Sigmoid colon (tissue), 7 donors: ENCODE measurements around the gene DDB1. TPM values are rescaled to one million over a fixed set of nuclear protein-coding genes. Genes with fewer than 3 reads are reported as not detected.

ENCODE experiments used
- DNase-seq: peaks from one replicate; pipeline ENCODE4 v3.0.0-alpha.2; 2019
- H3K27ac ChIP-seq, 4 donors: fragments of 200-600 bp; sonication (generic); one replicate each; pipeline ENCODE4 v1.5.1; 2016 to 2019; ENCODE audit warnings: mild to moderate bottlenecking in 1 of 4
- H3K27me3 ChIP-seq, 3 donors: fragments of 200-600 bp; sonication (generic); one replicate each; pipeline ENCODE4 v1.5.1; 2019; ENCODE audit warnings: mild to moderate bottlenecking in 1 of 3
- H3K36me3 ChIP-seq, 4 donors: fragments of 200-600 bp; sonication (generic); one replicate each; pipeline ENCODE4 v1.5.1; 2016 to 2019
- H3K4me1 ChIP-seq, 4 donors: fragments of 200-600 bp; sonication (generic); one replicate each; pipeline ENCODE4 v1.5.1; 2017 to 2019
- H3K4me3 ChIP-seq, 4 donors: fragments of 200-600 bp; sonication (generic); one replicate each; pipeline ENCODE4 v1.5.1; 2017 to 2019; ENCODE audit warnings: mild to moderate bottlenecking in 2 of 4, moderate library complexity in 1 of 4
- H3K9me3 ChIP-seq, 4 donors: fragments of 200-600 bp in 3 of 4; sonication (generic) in 3 of 4; one replicate each; pipeline versions ENCODE4 v1.5.1 to v1.6.1; 2013 to 2019
- EP300 ChIP-seq, 4 donors: sonication (generic); formaldehyde crosslinking; IDR thresholded peaks; one replicate each; pipeline ENCODE4 v1.6.1; 2017; ENCODE audit warnings: antibody characterized with exemption in 4 of 4
- POLR2A ChIP-seq, 2 donors: fragments of 450-650 bp; IDR thresholded peaks; one replicate each; pipeline ENCODE4 v1.6.1; 2016; ENCODE audit warnings: antibody characterized with exemption in 2 of 2, mild to moderate bottlenecking in 2 of 2, moderate library complexity in 2 of 2
- POLR2AphosphoS5 ChIP-seq, 4 donors: sonication (generic); formaldehyde crosslinking; IDR thresholded peaks; one replicate each; pipeline ENCODE4 v1.6.1; 2017; ENCODE audit warnings: antibody characterized with exemption in 4 of 4
- WGBS, 2 donors: extraction: QIAGEN DNeasy Blood & Tissue Kit; methylation state at CpG; one replicate each; pipeline ENCODE4 v1.1.7; 2013; 5-methylcytosine and 5-hydroxymethylcytosine counted together
- intact Hi-C: fragments of 100-400 bp; cut with DNase I; formaldehyde crosslinking; loops from one replicate; pipeline ENCODE4 v1.15.1; 2023
- polyA plus RNA-seq, 3 donors: library from polyadenylated mRNA; stranded (reverse); fragments of 200-250 nt; gene quantifications; one replicate each; pipeline ENCODE4 v1.2.3, GENCODE V29; 2013
- total RNA-seq, 4 donors: library from RNA; depleted of rRNA; stranded (reverse); fragments of >200 nt; gene quantifications; one replicate each; pipeline ENCODE4 v1.1.0, GENCODE V29; 2016
- TF ChIP-seq, protein P1 (sequence below), 4 experiments: fragments of 450-650 bp in 3 of 4; fragments of 200-600 bp in 1 of 4; IDR thresholded peaks; one replicate each; pipeline ENCODE4 v1.5.1; 2016 to 2019; ENCODE audit warnings: antibody characterized with exemption in 4 of 4, mild to moderate bottlenecking in 3 of 4, moderate library complexity in 2 of 4
- donor health status: healthy with polysubstance abuse.
- donor health status: Bipolar disorder and iron deficiency.
- donor health status: healthy.

Gene DDB1
- total and polyA plus RNA-seq, 7 donors, result 68.2 to 120 (median 103) TPM

DNA sequence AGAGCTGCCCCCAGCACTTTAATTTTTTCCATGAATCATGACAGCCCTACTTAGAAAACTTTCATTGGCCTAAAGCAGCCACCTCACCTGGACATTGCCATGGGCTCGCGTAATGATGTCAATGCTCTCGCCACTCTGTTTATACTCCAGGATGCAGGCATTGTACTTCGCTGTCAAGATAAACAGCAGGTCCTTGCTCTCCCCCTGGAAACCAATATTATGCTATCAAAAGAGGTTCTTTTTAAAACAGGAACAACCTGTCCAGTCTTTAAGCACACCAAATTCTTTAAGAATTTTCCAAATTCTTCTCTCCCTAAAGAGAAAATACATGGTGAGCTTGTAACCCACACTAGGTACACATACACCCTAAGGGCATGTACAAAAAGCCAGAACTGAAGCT lies 3.0 kb downstream of the DDB1 start:
- peaks cover 0 to 49% (median 28%) of the 10 kb centered on the region in 4 donors for H3K36me3 ChIP-seq
- TF ChIP-seq EP300 (IDR thresholded peaks at IDR 0.05) (no peak), POLR2AphosphoS5 (IDR thresholded peaks at IDR 0.05) (no peak), POLR2A (IDR thresholded peaks at IDR 0.05) (no peak)
- TF ChIP-seq, protein P1, sequence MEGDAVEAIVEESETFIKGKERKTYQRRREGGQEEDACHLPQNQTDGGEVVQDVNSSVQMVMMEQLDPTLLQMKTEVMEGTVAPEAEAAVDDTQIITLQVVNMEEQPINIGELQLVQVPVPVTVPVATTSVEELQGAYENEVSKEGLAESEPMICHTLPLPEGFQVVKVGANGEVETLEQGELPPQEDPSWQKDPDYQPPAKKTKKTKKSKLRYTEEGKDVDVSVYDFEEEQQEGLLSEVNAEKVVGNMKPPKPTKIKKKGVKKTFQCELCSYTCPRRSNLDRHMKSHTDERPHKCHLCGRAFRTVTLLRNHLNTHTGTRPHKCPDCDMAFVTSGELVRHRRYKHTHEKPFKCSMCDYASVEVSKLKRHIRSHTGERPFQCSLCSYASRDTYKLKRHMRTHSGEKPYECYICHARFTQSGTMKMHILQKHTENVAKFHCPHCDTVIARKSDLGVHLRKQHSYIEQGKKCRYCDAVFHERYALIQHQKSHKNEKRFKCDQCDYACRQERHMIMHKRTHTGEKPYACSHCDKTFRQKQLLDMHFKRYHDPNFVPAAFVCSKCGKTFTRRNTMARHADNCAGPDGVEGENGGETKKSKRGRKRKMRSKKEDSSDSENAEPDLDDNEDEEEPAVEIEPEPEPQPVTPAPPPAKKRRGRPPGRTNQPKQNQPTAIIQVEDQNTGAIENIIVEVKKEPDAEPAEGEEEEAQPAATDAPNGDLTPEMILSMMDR (IDR thresholded peaks at IDR 0.05), result no peak
- H3K9me3 ChIP-seq, result no peaks in the 10 kb centered on the region
- H3K4me1 ChIP-seq, result peaks cover 0 to 30% (median 25%) of the 10 kb centered on the region in 4 donors
- no peak for DNase-seq
- H3K4me3 ChIP-seq, result no peak overlapping the region
- no peaks in the 10 kb centered on the region for H3K27me3 ChIP-seq
- intact Hi-C loops, result loop anchor here (10.0 kb wide), 1 partner anchor 425 kb away; the partner anchor contains the start of gene PRPF19
- H3K27ac ChIP-seq, result no peak overlapping the region
- WGBS, 2 donors, result 96% methylated on average over 4 of the region's 4 CpGs

DNA sequence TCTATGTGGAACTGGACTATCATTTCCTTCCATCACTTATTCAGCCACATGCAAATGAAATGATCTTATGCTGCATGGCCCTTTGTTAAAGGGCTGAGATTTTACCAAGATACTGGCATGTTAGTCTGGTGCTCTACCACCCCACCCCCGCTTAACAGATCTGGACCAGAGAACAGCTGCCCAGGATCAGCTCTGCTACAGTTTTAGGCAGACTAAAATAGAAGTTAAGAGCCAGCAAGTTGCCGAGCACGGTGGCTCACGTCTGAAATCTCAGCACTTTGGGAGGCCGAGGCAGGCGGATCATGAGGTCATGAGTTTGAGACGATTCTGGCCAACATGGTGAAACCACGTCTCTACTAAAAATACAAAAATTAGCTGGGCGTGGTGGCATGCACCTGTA lies 4.6 kb downstream of the DDB1 start:
- H3K4me3 ChIP-seq, result no peak overlapping the region
- no peaks in the 10 kb centered on the region for H3K9me3 ChIP-seq
- peaks cover 6 to 64% (median 40%) of the 10 kb centered on the region in 4 donors for H3K36me3 ChIP-seq
- no peak for TF ChIP-seq EP300 (IDR thresholded peaks at IDR 0.05)
- TF ChIP-seq, protein P1 (IDR thresholded peaks at IDR 0.05), result no peak
- no peak for TF ChIP-seq POLR2AphosphoS5 (IDR thresholded peaks at IDR 0.05)
- TF ChIP-seq POLR2A (IDR thresholded peaks at IDR 0.05), result no peak
- WGBS, 2 donors, result 92% methylated on average over 9 of the region's 9 CpGs
- DNase-seq, result no peak
- intact Hi-C loops, result no loop called here
- H3K4me1 ChIP-seq, result peaks cover 0 to 23% (median 18%) of the 10 kb centered on the region in 4 donors
- no peaks in the 10 kb centered on the region for H3K27me3 ChIP-seq
- H3K27ac ChIP-seq, result no peak overlapping the region

DNA sequence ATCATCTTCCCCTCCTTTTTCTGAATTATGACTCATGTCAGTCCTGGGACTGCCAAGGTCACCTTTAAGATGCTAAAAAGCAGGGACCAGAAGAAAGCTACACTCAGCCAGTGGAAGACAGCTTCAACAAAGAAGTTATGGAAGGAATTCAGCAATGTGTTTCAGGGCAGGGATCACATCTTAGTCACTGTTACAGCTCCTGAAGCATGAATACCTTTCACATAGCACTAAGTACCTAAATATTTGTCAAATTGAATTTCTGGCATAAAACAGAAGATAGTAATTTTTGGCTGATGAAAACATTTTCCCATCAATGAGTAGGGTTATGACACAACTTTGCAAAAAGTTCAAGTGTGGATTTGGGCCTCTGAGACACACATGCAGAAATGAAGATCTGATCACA lies 5.2 kb downstream of the DDB1 start:
- Histone ChIP-seq H3K36me3 (peaks cover 12 to 71% (median 47%) of the 10 kb centered on the region in 4 donors), H3K4me1 (peaks cover 0 to 23% (median 17%) of the 10 kb centered on the region in 4 donors), H3K4me3 (no peak overlapping the region), H3K27me3 (no peaks in the 10 kb centered on the region), H3K27ac (no peak overlapping the region), H3K9me3 (no peaks in the 10 kb centered on the region)
- intact Hi-C loops, result no loop called here
- no peak for TF ChIP-seq POLR2A (IDR thresholded peaks at IDR 0.05)
- TF ChIP-seq POLR2AphosphoS5 (IDR thresholded peaks at IDR 0.05), result no peak
- TF ChIP-seq, protein P1 (IDR thresholded peaks at IDR 0.05), result no peak
- no peak for TF ChIP-seq EP300 (IDR thresholded peaks at IDR 0.05)
- DNase-seq, result no peak

DNA sequence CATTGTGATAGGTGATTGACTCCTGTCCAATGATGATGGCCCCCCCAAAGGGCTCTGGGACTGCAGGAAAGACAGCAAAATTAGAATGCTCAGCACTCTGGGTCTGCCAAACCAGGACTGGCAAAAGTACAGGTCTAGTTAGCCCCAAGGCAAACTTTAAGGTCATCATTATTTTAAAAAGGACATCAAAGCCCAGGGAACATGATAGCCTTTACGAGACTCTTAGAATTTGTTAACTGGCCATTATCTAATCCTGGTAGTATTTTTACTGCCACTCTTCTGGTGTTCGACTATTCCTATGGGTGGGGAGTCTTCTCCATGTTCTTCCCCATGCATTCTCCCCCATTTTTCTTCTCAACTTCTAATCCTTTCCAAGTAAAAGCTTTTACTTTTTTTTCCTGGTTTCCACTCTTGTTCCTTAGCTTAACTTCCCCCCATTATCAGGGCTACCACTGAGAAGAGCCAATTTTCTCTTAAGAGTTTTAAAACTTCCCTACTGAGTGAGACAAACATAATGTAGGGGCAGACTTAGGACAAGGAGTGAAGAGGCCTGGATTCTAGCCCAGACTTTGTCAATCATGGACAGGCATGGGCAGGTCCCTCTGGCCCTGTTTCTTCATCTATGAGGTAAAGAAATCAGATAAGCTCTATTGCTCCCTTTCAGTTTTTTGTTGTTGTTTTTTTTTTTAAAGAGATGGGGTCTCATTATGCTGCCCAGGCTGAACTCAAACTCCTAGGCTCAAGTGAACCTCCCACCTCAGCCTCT lies 7.1 kb downstream of the DDB1 start:
- H3K4me3 ChIP-seq, result no peak overlapping the region
- intact Hi-C loops, result no loop called here
- H3K4me1 ChIP-seq, result peaks cover 0 to 9% (median 2%) of the 10 kb centered on the region in 4 donors

More for the DNA sequence above, 7.1 kb downstream of the DDB1 start:
- TF ChIP-seq, protein P1 (IDR thresholded peaks at IDR 0.05), result no peak
- no peak for TF ChIP-seq POLR2A (IDR thresholded peaks at IDR 0.05)
- TF ChIP-seq EP300 (IDR thresholded peaks at IDR 0.05), result no peak
- TF ChIP-seq POLR2AphosphoS5 (IDR thresholded peaks at IDR 0.05), result no peak
- H3K9me3 ChIP-seq, result no peaks in the 10 kb centered on the region
- DNase-seq, result no peak
- H3K36me3 ChIP-seq, result peaks cover 27 to 89% (median 65%) of the 10 kb centered on the region in 4 donors
- H3K27ac ChIP-seq, result no peak overlapping the region
- H3K27me3 ChIP-seq, result no peaks in the 10 kb centered on the region
- 79 to 85% methylated on average over 2 of the region's 2 CpGs for WGBS, 2 donors
